ENCODE measurements around the gene CACFD1. TPM values are rescaled to one million over a fixed set of nuclear protein-coding genes. Genes with fewer than 3 reads are reported as not detected.

The CACFD1 gene
- polyA plus RNA-seq, 3 donors: 5.0 to 6.7 (median 5.1) TPM

DNA sequence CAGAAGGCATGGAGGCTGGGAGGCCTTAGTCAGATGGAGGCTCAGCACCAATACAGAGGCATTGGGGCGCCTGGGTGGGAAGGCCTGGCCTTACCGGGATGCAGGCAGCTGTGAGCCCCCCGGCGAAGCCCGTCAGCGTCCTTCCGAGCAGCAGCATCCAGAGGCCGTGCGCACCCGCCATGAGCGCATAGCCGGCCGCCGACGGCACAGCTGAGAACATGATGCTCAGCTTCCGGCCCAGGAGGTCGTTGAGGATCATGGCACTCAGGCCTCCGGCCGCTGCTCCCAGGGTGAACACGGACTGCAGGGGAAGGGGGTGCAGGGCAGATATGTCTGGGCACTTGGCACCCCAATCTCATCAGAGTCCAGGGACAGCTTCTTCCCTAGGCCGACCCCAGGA lies 17.2 kb downstream of the CACFD1 start:
- peak overlapping the region; percentile 90 to 93 for H3K27ac ChIP-seq (ENCODE audit: low read depth in 1 of 2, low read length in 2 of 2)
- H3K9me3 ChIP-seq (replicated peaks in 1 of 2; ENCODE audit: control insufficient read depth in 1 of 2, insufficient read depth in 1 of 2, low read length in 2 of 2): no peaks in the 10 kb centered on the region
- Mint-ChIP-seq H3K27me3 (ENCODE audit: low read depth in 3 of 3) (peaks cover 15 to 26% (median 24%) of the 10 kb centered on the region in 3 donors), H3K27ac (peak overlapping the region; percentile 85 to 99 (median 95)), H3K4me3 (peak overlapping the region; percentile 84 to 92), H3K9me3 (no peaks in the 10 kb centered on the region), H3K4me1 (peaks cover 53% of the 10 kb centered on the region), H3K36me3 (peaks cover 24 to 45% of the 10 kb centered on the region in 2 donors)
- peaks cover 0 to 15% of the 10 kb centered on the region in 2 donors for H3K27me3 ChIP-seq (ENCODE audit: control insufficient read depth in 2 of 2, insufficient read depth in 2 of 2, low read length in 2 of 2)
- intact Hi-C loops (cut with micrococcal nuclease): loop anchor here in 1 of 2 donors (5.0 to 10.0 kb wide), 2 partner anchors 60 to 548 kb away; partner anchors contain the start of genes BRD3OS and REXO4
- H3K4me3 ChIP-seq (replicated peaks in 1 of 3; ENCODE audit: low read depth in 2 of 3, low read length in 3 of 3): peak overlapping the region; percentile 74 to 95 (median 90)
- peaks cover 38% of the 10 kb centered on the region in 2 donors for H3K36me3 ChIP-seq (replicated peaks in 1 of 2; ENCODE audit: control insufficient read depth in 1 of 2, insufficient read depth in 2 of 2, low read length in 2 of 2)
- H3K4me1 ChIP-seq (ENCODE audit: control insufficient read depth in 1 of 2, insufficient read depth in 2 of 2, low read length in 2 of 2): peaks cover 73 to 79% of the 10 kb centered on the region in 2 donors
- H3K79me2 ChIP-seq (ENCODE audit: insufficient read depth, low read length): peaks cover 36% of the 10 kb centered on the region
- no peak for DNase-seq
- TF ChIP-seq, protein P1, sequence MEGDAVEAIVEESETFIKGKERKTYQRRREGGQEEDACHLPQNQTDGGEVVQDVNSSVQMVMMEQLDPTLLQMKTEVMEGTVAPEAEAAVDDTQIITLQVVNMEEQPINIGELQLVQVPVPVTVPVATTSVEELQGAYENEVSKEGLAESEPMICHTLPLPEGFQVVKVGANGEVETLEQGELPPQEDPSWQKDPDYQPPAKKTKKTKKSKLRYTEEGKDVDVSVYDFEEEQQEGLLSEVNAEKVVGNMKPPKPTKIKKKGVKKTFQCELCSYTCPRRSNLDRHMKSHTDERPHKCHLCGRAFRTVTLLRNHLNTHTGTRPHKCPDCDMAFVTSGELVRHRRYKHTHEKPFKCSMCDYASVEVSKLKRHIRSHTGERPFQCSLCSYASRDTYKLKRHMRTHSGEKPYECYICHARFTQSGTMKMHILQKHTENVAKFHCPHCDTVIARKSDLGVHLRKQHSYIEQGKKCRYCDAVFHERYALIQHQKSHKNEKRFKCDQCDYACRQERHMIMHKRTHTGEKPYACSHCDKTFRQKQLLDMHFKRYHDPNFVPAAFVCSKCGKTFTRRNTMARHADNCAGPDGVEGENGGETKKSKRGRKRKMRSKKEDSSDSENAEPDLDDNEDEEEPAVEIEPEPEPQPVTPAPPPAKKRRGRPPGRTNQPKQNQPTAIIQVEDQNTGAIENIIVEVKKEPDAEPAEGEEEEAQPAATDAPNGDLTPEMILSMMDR (IDR thresholded peaks at IDR 0.05): no peak
- 97% methylated on average over 21 of the region's 21 CpGs for WGBS (ENCODE audit: insufficient coverage)
- no peak overlapping the region for H2AFZ ChIP-seq (ENCODE audit: insufficient read depth, low read depth, low read length, poor library complexity, severe bottlenecking)
- peaks cover 69% of the 10 kb centered on the region for H4K20me1 ChIP-seq (ENCODE audit: insufficient read depth, low read length)
- peak overlapping the region; percentile 86 for H3K9ac ChIP-seq (ENCODE audit: insufficient read depth, low read length, poor library complexity, severe bottlenecking)
- peak overlapping the region; percentile 97 for H3K4me2 ChIP-seq (replicated peaks; ENCODE audit: extremely low read depth, low read length, poor library complexity, severe bottlenecking)

DNA sequence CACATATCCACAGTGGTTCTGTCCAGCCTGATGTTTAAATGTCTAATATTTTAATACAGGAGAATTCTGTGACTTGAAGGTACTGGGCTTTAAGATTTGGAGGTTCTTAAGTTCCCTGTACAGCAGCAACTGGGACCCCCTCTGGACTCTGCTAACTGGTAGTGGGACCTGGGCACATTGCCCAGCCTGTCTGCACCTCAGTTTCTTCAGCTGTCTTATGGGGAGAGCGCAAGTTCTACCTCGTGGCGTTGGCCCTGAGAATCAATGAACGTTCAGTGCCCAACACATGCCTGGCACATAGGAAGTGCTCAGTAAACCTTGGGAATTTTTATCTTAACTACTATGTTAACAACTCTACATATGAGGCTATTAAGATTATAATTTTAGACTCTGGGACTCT lies 17.7 kb downstream of the CACFD1 start:
- H3K4me1 Mint-ChIP-seq: peaks cover 52% of the 10 kb centered on the region
- Histone ChIP-seq H3K9ac (ENCODE audit: insufficient read depth, low read length, poor library complexity, severe bottlenecking) (peak overlapping the region; percentile 86), H3K27ac (ENCODE audit: low read depth in 1 of 2, low read length in 2 of 2) (peak overlapping the region; percentile 90 to 93), H2AFZ (ENCODE audit: insufficient read depth, low read depth, low read length, poor library complexity, severe bottlenecking) (no peak overlapping the region), H3K79me2 (ENCODE audit: insufficient read depth, low read length) (peaks cover 36% of the 10 kb centered on the region), H4K20me1 (ENCODE audit: insufficient read depth, low read length) (peaks cover 64% of the 10 kb centered on the region), H3K27me3 (ENCODE audit: control insufficient read depth in 2 of 2, insufficient read depth in 2 of 2, low read length in 2 of 2) (peaks cover 0 to 15% of the 10 kb centered on the region in 2 donors), H3K4me3 (replicated peaks in 1 of 3; ENCODE audit: low read depth in 2 of 3, low read length in 3 of 3) (peak overlapping the region; percentile 74 to 95 (median 90)), H3K9me3 (replicated peaks in 1 of 2; ENCODE audit: control insufficient read depth in 1 of 2, insufficient read depth in 1 of 2, low read length in 2 of 2) (no peaks in the 10 kb centered on the region), H3K4me1 (ENCODE audit: control insufficient read depth in 1 of 2, insufficient read depth in 2 of 2, low read length in 2 of 2) (peaks cover 68 to 73% of the 10 kb centered on the region in 2 donors), H3K4me2 (replicated peaks; ENCODE audit: extremely low read depth, low read length, poor library complexity, severe bottlenecking) (peak overlapping the region; percentile 97), H3K36me3 (replicated peaks in 1 of 2; ENCODE audit: control insufficient read depth in 1 of 2, insufficient read depth in 2 of 2, low read length in 2 of 2) (peaks cover 33% of the 10 kb centered on the region in 2 donors)
- H3K4me3 Mint-ChIP-seq: peak overlapping the region; percentile 84 to 92
- DNase-seq: no peak
- intact Hi-C loops (cut with micrococcal nuclease): loop anchor here in 1 of 2 donors (5.0 to 10.0 kb wide), 2 partner anchors 60 to 547 kb away; partner anchors contain the start of genes BRD3OS and REXO4
- no peaks in the 10 kb centered on the region for H3K9me3 Mint-ChIP-seq
- peak overlapping the region; percentile 86 to 99 (median 95) for H3K27ac Mint-ChIP-seq
- peaks cover 23 to 40% of the 10 kb centered on the region in 2 donors for H3K36me3 Mint-ChIP-seq
- TF ChIP-seq, protein P1 (IDR thresholded peaks at IDR 0.05): no peak
- H3K27me3 Mint-ChIP-seq (ENCODE audit: low read depth in 3 of 3): peaks cover 15 to 31% (median 27%) of the 10 kb centered on the region in 3 donors
- no CpG with 5 or more reads among the region's 4 CpGs for WGBS (ENCODE audit: insufficient coverage)
